PC-9 (cell line): ENCODE data around the gene AGAP9. TPM values are rescaled to one million over a fixed set of nuclear protein-coding genes. Genes with fewer than 3 reads are reported as not detected.
A peak's percentile ranks its signal among the peaks of the same experiment; 100 is the strongest.
"Not testable (repeated sequence)": the region's sequence is repeated elsewhere in the genome, so short reads cannot be mapped to it uniquely, and the experiment has no call there.

ENCODE experiments used
- BruUV-seq: library from RNA; stranded (reverse); fragments of 400-500 nt; replicated peaks from 2 replicates; lab custom pipeline; 2021; lab: Mats Ljungman, UMichigan
- CTCF ChIA-PET: fragments of 300-600 bp; sonication (Branson Sonifier 250); formaldehyde crosslinking; loops from one replicate; lab custom pipeline; 2022; ENCODE audit warnings: antibody characterized with exemption; lab: Charles Lee
- POLR2A ChIA-PET: fragments of 300-600 bp; sonication (Branson Sonifier 250); formaldehyde crosslinking; loops from one replicate; lab custom pipeline; 2022; ENCODE audit warnings: antibody characterized with exemption; ENCODE audit not compliant: unreplicated experiment; lab: Charles Lee
- DNase-seq, 2 experiments: peaks; one replicate each; pipeline versions ENCODE4 v3.0.0 to v3.0.0-alpha.2; 2015 to 2022; ENCODE audit warnings: mixed read lengths in 1 of 2
- H2AFZ ChIP-seq: fragments of 200-600 bp; sonication (generic); 2 replicates; pipeline ENCODE4 v1.8.1; 2017; ENCODE audit warnings: antibody characterized with exemption
- H3F3A ChIP-seq: fragments of 200-600 bp; sonication (generic); 2 replicates; pipeline ENCODE4 v1.8.1; 2017; ENCODE audit warnings: antibody characterized with exemption, mild to moderate bottlenecking, low read depth; ENCODE audit not compliant: insufficient read depth
- H3K27ac ChIP-seq: fragments of 200-600 bp; sonication (generic); 2 replicates; pipeline ENCODE4 v1.6.1; 2016; ENCODE audit warnings: mixed run types
- H3K27me3 ChIP-seq: fragments of 200-600 bp; sonication (generic); 2 replicates; pipeline ENCODE4 v1.6.1; 2016; ENCODE audit warnings: low read depth, mixed run types; ENCODE audit not compliant: insufficient read depth
- H3K36me3 ChIP-seq: fragments of 200-600 bp; sonication (generic); 2 replicates; pipeline ENCODE4 v1.6.1; 2016; ENCODE audit warnings: low read depth, mixed run types
- H3K4me1 ChIP-seq: fragments of 200-600 bp; sonication (generic); replicated peaks from 2 replicates; pipeline ENCODE4 v1.6.1; 2016; ENCODE audit warnings: mixed run types; ENCODE audit not compliant: insufficient read depth
- H3K4me2 ChIP-seq: fragments of 200-600 bp; sonication (generic); 2 replicates; pipeline ENCODE4 v1.6.1; 2017; ENCODE audit warnings: mixed run types
- H3K4me3 ChIP-seq: fragments of 200-600 bp; sonication (generic); 2 replicates; pipeline ENCODE4 v1.6.1; 2016; ENCODE audit warnings: mixed run types
- H3K79me2 ChIP-seq: fragments of 200-600 bp; sonication (generic); 2 replicates; pipeline ENCODE4 v1.6.1; 2017; ENCODE audit warnings: low read depth, mixed run types
- H3K9me2 ChIP-seq: fragments of 200-600 bp; sonication (generic); 2 replicates; pipeline ENCODE4 v1.8.1; 2017; ENCODE audit warnings: mild to moderate bottlenecking; ENCODE audit not compliant: insufficient read depth
- H3K9me3 ChIP-seq: fragments of 200-600 bp; sonication (generic); 2 replicates; pipeline ENCODE4 v1.8.1; 2016; ENCODE audit warnings: low read depth; ENCODE audit not compliant: insufficient read depth
- H4K20me1 ChIP-seq: fragments of 200-600 bp; sonication (generic); 2 replicates; pipeline ENCODE4 v1.8.1; 2017; ENCODE audit not compliant: insufficient read depth
- intact Hi-C: fragments of 100-400 bp; cut with micrococcal nuclease; formaldehyde crosslinking; loops from one replicate; pipeline ENCODE4 v1.10.0; 2022; ENCODE audit not compliant: unreplicated experiment
- total RNA-seq: library from RNA; stranded (reverse); gene quantifications from 2 replicates; pipeline ENCODE4 v1.2.3, GENCODE V29; 2021

AGAP9 gene
- total RNA-seq, 1 experiment from 2014 or later: 14.1 TPM

DNA sequence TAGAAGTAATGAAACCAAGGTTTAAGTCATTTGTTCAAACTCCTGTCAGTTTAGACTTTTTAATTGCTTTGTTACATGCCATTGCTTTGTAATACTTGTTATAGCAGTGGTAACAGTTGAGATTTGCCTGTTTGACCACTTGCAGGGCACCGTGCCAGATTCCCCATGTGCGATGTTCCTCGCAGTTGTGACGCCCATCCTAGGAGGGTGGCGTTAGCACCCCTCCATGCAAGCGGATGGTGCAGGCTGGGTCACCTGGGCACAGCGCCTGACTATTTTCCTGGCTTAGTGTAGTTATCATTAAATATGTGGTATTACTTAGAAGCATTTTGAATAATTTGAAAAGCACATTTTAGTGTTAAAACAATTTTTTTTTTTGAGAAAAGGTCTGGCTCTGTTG is 37.0 kb upstream of the AGAP9 start:
- H3K4me3 ChIP-seq, H2AFZ ChIP-seq, H3K4me2 ChIP-seq, intact Hi-C loops, BruUV-seq, H3K79me2 ChIP-seq, H3K9me3 ChIP-seq, H3K4me1 ChIP-seq, CTCF ChIA-PET, H3K36me3 ChIP-seq, H3K27ac ChIP-seq, H3K9me2 ChIP-seq, H3K27me3 ChIP-seq, H4K20me1 ChIP-seq, H3F3A ChIP-seq: not testable (repeated sequence)
- peak in 1 of 2 experiments; percentile 42 for DNase-seq
- POLR2A ChIA-PET: interaction anchor here (0.6 kb wide), 1 partner anchor 220 kb away, joined by 3 read pairs; no protein-coding TSS in a partner anchor

DNA sequence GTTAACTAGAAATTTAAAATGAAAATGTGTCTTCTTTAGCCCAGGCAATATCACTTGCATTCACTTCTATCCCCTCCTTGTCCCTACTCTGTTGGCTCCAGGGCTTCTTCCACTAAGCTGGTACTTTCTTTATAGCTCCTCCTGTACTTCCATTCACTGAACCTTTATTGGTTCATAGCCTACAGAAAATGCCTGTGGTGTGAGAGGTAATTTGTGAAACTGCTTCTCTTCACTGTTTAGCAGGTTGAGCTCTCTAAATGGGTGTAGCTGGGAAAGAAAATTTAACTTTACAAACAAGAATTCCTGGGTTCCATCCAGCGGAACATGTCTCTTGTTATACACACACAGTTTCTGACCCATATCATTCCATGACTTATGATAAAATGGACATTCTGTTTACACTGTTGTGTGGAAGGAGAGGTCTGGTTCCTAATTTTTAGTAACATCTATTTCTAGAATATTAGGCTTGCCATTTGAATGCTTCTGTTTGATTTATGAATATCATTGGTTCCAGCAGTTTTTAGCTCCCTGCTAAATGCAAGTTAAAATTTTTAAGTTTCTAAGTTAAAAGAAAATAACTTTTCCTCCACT is 36.4 kb upstream of the AGAP9 start:
- peak in 1 of 2 experiments; percentile 33 for DNase-seq
- POLR2A ChIA-PET, H4K20me1 ChIP-seq, H3K27ac ChIP-seq, H3K27me3 ChIP-seq, H3K9me2 ChIP-seq, CTCF ChIA-PET, H3K4me3 ChIP-seq, H2AFZ ChIP-seq, BruUV-seq, intact Hi-C loops, H3K79me2 ChIP-seq, H3K4me1 ChIP-seq, H3K4me2 ChIP-seq, H3F3A ChIP-seq, H3K9me3 ChIP-seq, H3K36me3 ChIP-seq: not testable (repeated sequence)

DNA sequence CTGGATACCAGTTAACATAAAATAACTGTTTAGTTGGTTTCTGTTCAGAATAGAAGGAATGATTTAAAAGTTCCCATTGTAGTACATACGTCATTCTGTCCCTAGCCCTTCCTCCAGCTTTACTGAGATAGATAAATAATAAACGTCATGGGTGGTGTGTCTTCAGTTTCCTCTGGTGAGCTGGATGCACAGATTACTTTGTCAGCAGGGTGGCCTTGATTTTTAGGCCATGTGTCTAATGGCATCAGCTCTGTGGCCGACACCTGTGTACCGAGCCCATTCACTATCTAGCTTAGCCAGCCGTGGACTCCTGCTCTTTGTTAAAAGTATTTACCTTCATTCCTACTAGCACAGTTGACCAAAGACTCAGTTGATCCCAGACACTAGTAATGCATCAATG is 34.7 kb upstream of the AGAP9 start:
- H3K4me1 ChIP-seq, POLR2A ChIA-PET, H3K4me2 ChIP-seq, H3K27ac ChIP-seq, H3K36me3 ChIP-seq, H3K27me3 ChIP-seq, H3K9me2 ChIP-seq, H3F3A ChIP-seq, H2AFZ ChIP-seq, H4K20me1 ChIP-seq, H3K4me3 ChIP-seq, CTCF ChIA-PET, BruUV-seq, intact Hi-C loops, H3K79me2 ChIP-seq, H3K9me3 ChIP-seq, DNase-seq: not testable (repeated sequence)

DNA sequence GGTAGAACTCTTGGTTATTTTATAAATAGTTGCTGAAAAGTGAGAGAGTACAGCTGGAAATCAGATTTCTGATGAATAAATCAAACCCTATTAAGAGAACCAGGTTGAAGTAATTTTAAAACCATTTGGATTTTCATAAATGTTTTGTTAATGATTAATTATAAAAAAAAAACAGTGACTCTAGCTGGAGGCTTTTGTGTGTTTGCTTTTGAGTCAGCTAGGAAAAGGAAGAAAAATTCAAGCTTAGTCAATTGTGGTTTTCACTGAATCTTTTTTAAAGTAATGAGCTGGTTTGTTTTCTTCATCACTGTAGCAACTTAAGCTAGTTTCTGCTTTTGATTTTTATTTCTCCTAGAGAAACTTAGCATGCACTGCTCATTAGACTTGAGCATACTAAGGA is 34.2 kb upstream of the AGAP9 start:
- H3K9me2 ChIP-seq, intact Hi-C loops, BruUV-seq, H3K36me3 ChIP-seq, H3K4me2 ChIP-seq, POLR2A ChIA-PET, H3K27me3 ChIP-seq, CTCF ChIA-PET, H2AFZ ChIP-seq, H3K9me3 ChIP-seq, H3K27ac ChIP-seq, H3K79me2 ChIP-seq, H3K4me3 ChIP-seq, DNase-seq, H4K20me1 ChIP-seq, H3K4me1 ChIP-seq: not testable (repeated sequence)
- peaks cover 10% of the 10 kb centered on the region; the same call in 1 of the 2 replicates for H3F3A ChIP-seq

DNA sequence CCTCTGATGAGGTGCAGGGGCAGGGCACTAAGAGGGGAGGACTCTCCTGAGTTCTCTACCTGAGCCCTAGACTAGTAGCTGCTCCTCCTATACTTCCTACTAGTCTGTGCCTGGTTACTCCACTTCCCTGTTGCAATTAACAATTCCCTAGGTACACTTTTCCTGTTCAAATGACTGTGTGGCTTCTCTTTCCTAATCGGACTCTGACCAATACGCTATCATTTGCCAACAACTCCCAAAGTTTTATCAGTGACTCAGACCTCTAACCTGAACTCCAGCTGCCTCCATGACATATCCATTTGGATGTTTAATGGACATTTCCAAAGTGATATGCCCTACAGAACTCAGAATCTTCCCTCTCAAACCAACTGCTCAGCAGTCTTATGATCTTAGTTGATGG is 31.9 kb upstream of the AGAP9 start:
- H3K9me2 ChIP-seq, DNase-seq, H3K36me3 ChIP-seq, H4K20me1 ChIP-seq, H2AFZ ChIP-seq, intact Hi-C loops, H3K4me3 ChIP-seq, H3K27me3 ChIP-seq, H3K79me2 ChIP-seq, CTCF ChIA-PET, H3K4me1 ChIP-seq, POLR2A ChIA-PET, H3K4me2 ChIP-seq, BruUV-seq, H3K9me3 ChIP-seq, H3K27ac ChIP-seq: not testable (repeated sequence)
- H3F3A ChIP-seq: peaks cover 10% of the 10 kb centered on the region; the same call in 1 of the 2 replicates

DNA sequence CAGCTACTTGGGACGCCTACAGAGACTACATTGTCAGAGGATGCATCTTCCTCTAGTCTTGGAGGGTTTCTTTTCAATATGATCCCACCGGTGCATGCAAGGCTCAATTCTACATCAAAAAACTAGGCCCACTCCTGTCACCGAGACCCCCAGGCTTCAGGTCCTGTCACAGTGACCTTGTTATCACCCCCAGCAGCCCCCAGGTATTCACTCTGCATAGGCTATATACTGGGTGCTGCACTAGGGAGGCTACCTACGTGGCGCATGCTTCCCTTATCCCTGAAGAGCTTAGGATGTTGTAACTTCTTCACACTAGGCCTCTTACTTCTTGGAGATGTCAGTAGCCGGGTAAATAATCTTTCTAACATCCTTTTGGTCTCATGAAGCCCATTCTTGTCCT is 31.1 kb upstream of the AGAP9 start:
- H3K27ac ChIP-seq, H3K27me3 ChIP-seq, H3K9me2 ChIP-seq, H4K20me1 ChIP-seq, H3K36me3 ChIP-seq, H3K4me2 ChIP-seq, BruUV-seq, H2AFZ ChIP-seq, H3K4me3 ChIP-seq, CTCF ChIA-PET, H3K9me3 ChIP-seq, POLR2A ChIA-PET, H3K4me1 ChIP-seq, H3K79me2 ChIP-seq, DNase-seq, intact Hi-C loops: not testable (repeated sequence)
- H3F3A ChIP-seq: peaks cover 10% of the 10 kb centered on the region; the same call in 1 of the 2 replicates

DNA sequence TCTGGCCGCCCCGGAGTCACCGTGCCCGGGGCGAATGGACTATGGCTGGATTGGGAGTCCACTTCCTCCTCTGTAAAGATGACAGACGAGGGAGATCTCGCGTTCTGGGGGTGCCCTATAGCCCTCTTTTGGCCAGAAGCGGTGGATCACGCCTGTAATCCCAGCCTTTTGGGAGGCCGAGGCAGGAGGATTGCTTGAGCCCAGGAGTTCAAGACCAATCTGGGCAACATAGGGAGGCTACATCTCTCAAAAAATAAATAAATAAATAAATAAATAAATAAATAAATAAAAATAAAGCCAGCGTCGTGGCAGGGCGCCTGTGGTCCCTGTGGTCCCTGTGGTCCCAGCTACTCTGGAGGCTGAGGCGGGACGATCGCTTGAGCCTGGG is 30.4 kb upstream of the AGAP9 start:
- Histone ChIP-seq H3F3A (peaks cover 10% of the 10 kb centered on the region; the same call in 1 of the 2 replicates), H3K27ac (0 out of 2 replicates have a peak overlapping the region, but pooled peaks have one; percentile 32), H3K4me3 (peak overlapping the region; percentile 58; the same call in 1 of the 2 replicates), H3K4me2 (peak overlapping the region; percentile 84)
- H4K20me1 ChIP-seq, CTCF ChIA-PET, POLR2A ChIA-PET, H2AFZ ChIP-seq, H3K4me1 ChIP-seq, H3K9me3 ChIP-seq, H3K9me2 ChIP-seq, H3K27me3 ChIP-seq, H3K36me3 ChIP-seq, intact Hi-C loops, H3K79me2 ChIP-seq: not testable (repeated sequence)
- BruUV-seq: TSS peak; percentile 86
- DNase-seq: peak in 1 of 2 experiments; percentile 27
